PC-9 (cell line): ENCODE measurements around the gene CCDC51. TPM values are rescaled to one million over a fixed set of nuclear protein-coding genes. Genes with fewer than 3 reads are reported as not detected.
A peak's percentile ranks its signal among the peaks of the same experiment; 100 is the strongest.
"Not testable (repeated sequence)": the region's sequence is repeated elsewhere in the genome, so short reads cannot be mapped to it uniquely, and the experiment has no call there.

Experiments
- BruUV-seq: library from RNA; stranded (reverse); fragments of 400-500 nt; replicated peaks from 2 replicates; lab custom pipeline; 2021; lab: Mats Ljungman, UMichigan
- CTCF ChIA-PET: fragments of 300-600 bp; sonication (Branson Sonifier 250); formaldehyde crosslinking; loops from one replicate; lab custom pipeline; 2022; ENCODE audit warnings: antibody characterized with exemption; lab: Charles Lee
- POLR2A ChIA-PET: fragments of 300-600 bp; sonication (Branson Sonifier 250); formaldehyde crosslinking; loops from one replicate; lab custom pipeline; 2022; ENCODE audit warnings: antibody characterized with exemption; ENCODE audit not compliant: unreplicated experiment; lab: Charles Lee
- DNase-seq, 2 experiments: peaks; one replicate each; pipeline versions ENCODE4 v3.0.0 to v3.0.0-alpha.2; 2015 to 2022; ENCODE audit warnings: mixed read lengths in 1 of 2
- H2AFZ ChIP-seq: fragments of 200-600 bp; sonication (generic); 2 replicates; pipeline ENCODE4 v1.8.1; 2017; ENCODE audit warnings: antibody characterized with exemption
- H3F3A ChIP-seq: fragments of 200-600 bp; sonication (generic); 2 replicates; pipeline ENCODE4 v1.8.1; 2017; ENCODE audit warnings: antibody characterized with exemption, mild to moderate bottlenecking, low read depth; ENCODE audit not compliant: insufficient read depth
- H3K27ac ChIP-seq: fragments of 200-600 bp; sonication (generic); 2 replicates; pipeline ENCODE4 v1.6.1; 2016; ENCODE audit warnings: mixed run types
- H3K27me3 ChIP-seq: fragments of 200-600 bp; sonication (generic); 2 replicates; pipeline ENCODE4 v1.6.1; 2016; ENCODE audit warnings: low read depth, mixed run types; ENCODE audit not compliant: insufficient read depth
- H3K36me3 ChIP-seq: fragments of 200-600 bp; sonication (generic); 2 replicates; pipeline ENCODE4 v1.6.1; 2016; ENCODE audit warnings: low read depth, mixed run types
- H3K4me1 ChIP-seq: fragments of 200-600 bp; sonication (generic); replicated peaks from 2 replicates; pipeline ENCODE4 v1.6.1; 2016; ENCODE audit warnings: mixed run types; ENCODE audit not compliant: insufficient read depth
- H3K4me2 ChIP-seq: fragments of 200-600 bp; sonication (generic); 2 replicates; pipeline ENCODE4 v1.6.1; 2017; ENCODE audit warnings: mixed run types
- H3K4me3 ChIP-seq: fragments of 200-600 bp; sonication (generic); 2 replicates; pipeline ENCODE4 v1.6.1; 2016; ENCODE audit warnings: mixed run types
- H3K79me2 ChIP-seq: fragments of 200-600 bp; sonication (generic); 2 replicates; pipeline ENCODE4 v1.6.1; 2017; ENCODE audit warnings: low read depth, mixed run types
- H3K9me2 ChIP-seq: fragments of 200-600 bp; sonication (generic); 2 replicates; pipeline ENCODE4 v1.8.1; 2017; ENCODE audit warnings: mild to moderate bottlenecking; ENCODE audit not compliant: insufficient read depth
- H3K9me3 ChIP-seq: fragments of 200-600 bp; sonication (generic); 2 replicates; pipeline ENCODE4 v1.8.1; 2016; ENCODE audit warnings: low read depth; ENCODE audit not compliant: insufficient read depth
- H4K20me1 ChIP-seq: fragments of 200-600 bp; sonication (generic); 2 replicates; pipeline ENCODE4 v1.8.1; 2017; ENCODE audit not compliant: insufficient read depth
- EZH2 ChIP-seq: fragments of 200-600 bp; sonication (generic); IDR thresholded peaks from 2 replicates; pipeline ENCODE4 v1.8.0; 2017; ENCODE audit warnings: antibody characterized with exemption, low read depth
- intact Hi-C: fragments of 100-400 bp; cut with micrococcal nuclease; formaldehyde crosslinking; loops from one replicate; pipeline ENCODE4 v1.10.0; 2022; ENCODE audit not compliant: unreplicated experiment
- total RNA-seq: library from RNA; stranded (reverse); gene quantifications from 2 replicates; pipeline ENCODE4 v1.2.3, GENCODE V29; 2021
- TF ChIP-seq, protein P1 (sequence below): fragments of 200-600 bp; sonication (generic); conservative IDR thresholded peaks from 2 replicates; pipeline ENCODE4 v1.6.1; 2017; ENCODE audit warnings: mixed run types, antibody characterized with exemption, mild to moderate bottlenecking, moderate library complexity

CCDC51 gene
- total RNA-seq, 1 experiment from 2014 or later, result 28.5 TPM

GRCh38 chr3:48465237-48465530 is 25.3 kb upstream of the CCDC51 start:
- no peak overlapping the region for H2AFZ ChIP-seq
- intact Hi-C loops, result loop anchor here (1.0 to 5.0 kb wide), 7 partner anchors 8 to 220 kb away; partner anchors contain the start of genes COL7A1 and NCKIPSD
- H3K9me2 ChIP-seq, result no peaks in the 10 kb centered on the region
- H4K20me1 ChIP-seq, result no peaks in the 10 kb centered on the region
- H3K9me3 ChIP-seq, result no peaks in the 10 kb centered on the region
- peaks cover 18% of the 10 kb centered on the region for H3K4me1 ChIP-seq
- peaks cover 5% of the 10 kb centered on the region; the same call in 1 of the 2 replicates for H3F3A ChIP-seq
- CTCF ChIA-PET, result interaction anchor here (1.0 kb wide), 1 partner anchor 84 kb away, joined by 3 read pairs; no protein-coding TSS in a partner anchor
- POLR2A ChIA-PET, result interaction anchor here (0.7 kb wide), 1 partner anchor 89 kb away, joined by 3 read pairs; no protein-coding TSS in a partner anchor
- no peaks in the 10 kb centered on the region for H3K27me3 ChIP-seq
- no peak overlapping the region for H3K4me3 ChIP-seq
- TF ChIP-seq, protein P1, sequence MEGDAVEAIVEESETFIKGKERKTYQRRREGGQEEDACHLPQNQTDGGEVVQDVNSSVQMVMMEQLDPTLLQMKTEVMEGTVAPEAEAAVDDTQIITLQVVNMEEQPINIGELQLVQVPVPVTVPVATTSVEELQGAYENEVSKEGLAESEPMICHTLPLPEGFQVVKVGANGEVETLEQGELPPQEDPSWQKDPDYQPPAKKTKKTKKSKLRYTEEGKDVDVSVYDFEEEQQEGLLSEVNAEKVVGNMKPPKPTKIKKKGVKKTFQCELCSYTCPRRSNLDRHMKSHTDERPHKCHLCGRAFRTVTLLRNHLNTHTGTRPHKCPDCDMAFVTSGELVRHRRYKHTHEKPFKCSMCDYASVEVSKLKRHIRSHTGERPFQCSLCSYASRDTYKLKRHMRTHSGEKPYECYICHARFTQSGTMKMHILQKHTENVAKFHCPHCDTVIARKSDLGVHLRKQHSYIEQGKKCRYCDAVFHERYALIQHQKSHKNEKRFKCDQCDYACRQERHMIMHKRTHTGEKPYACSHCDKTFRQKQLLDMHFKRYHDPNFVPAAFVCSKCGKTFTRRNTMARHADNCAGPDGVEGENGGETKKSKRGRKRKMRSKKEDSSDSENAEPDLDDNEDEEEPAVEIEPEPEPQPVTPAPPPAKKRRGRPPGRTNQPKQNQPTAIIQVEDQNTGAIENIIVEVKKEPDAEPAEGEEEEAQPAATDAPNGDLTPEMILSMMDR, result no peak
- no peak for TF ChIP-seq EZH2
- H3K79me2 ChIP-seq, result peaks cover 20% of the 10 kb centered on the region
- peak overlapping the region; percentile 99 for H3K27ac ChIP-seq
- H3K4me2 ChIP-seq, result peak overlapping the region; percentile 50
- no peak for DNase-seq
- no peaks in the 10 kb centered on the region for H3K36me3 ChIP-seq
- no TSS peak for BruUV-seq

GRCh38 chr3:48464713-48465221 is 24.8 kb upstream of the CCDC51 start:
- peak overlapping the region; percentile 99 for H3K27ac ChIP-seq
- no peaks in the 10 kb centered on the region for H3K36me3 ChIP-seq
- no peak overlapping the region for H2AFZ ChIP-seq

GRCh38 chr3:48463703-48464102 is 23.8 kb upstream of the CCDC51 start:
- intact Hi-C loops, result no loop called here
- BruUV-seq, result no TSS peak
- no peak for DNase-seq

More at GRCh38 chr3:48464713-48465221, 24.8 kb upstream of the CCDC51 start:
- intact Hi-C loops, result loop anchor here (1.0 to 5.0 kb wide), 7 partner anchors 9 to 221 kb away; partner anchors contain the start of genes COL7A1 and NCKIPSD
- Histone ChIP-seq H3F3A (peaks cover 5% of the 10 kb centered on the region; the same call in 1 of the 2 replicates), H4K20me1 (no peaks in the 10 kb centered on the region), H3K9me2 (no peaks in the 10 kb centered on the region), H3K27me3 (no peaks in the 10 kb centered on the region), H3K9me3 (no peaks in the 10 kb centered on the region), H3K79me2 (peaks cover 20% of the 10 kb centered on the region), H3K4me1 (peaks cover 14% of the 10 kb centered on the region), H3K4me2 (peak overlapping the region; percentile 50; the same call in 1 of the 2 replicates), H3K4me3 (no peak overlapping the region)
- ChIA-PET POLR2A (interaction anchor here (0.5 to 0.7 kb wide), 2 partner anchors 10 to 89 kb away, joined by 3 to 6 read pairs; no protein-coding TSS in a partner anchor), CTCF (no interaction called here)
- TF ChIP-seq, protein P1, result no peak
- TF ChIP-seq EZH2, result no peak
- no peak for DNase-seq
- BruUV-seq, result no TSS peak

GRCh38 chr3:48461767-48462166 is 21.8 kb upstream of the CCDC51 start:
- H3K9me3 ChIP-seq, POLR2A ChIA-PET, BruUV-seq, H3F3A ChIP-seq, H3K79me2 ChIP-seq, H3K4me3 ChIP-seq, H4K20me1 ChIP-seq, H2AFZ ChIP-seq, H3K4me2 ChIP-seq, H3K36me3 ChIP-seq, intact Hi-C loops, DNase-seq, H3K27ac ChIP-seq, CTCF ChIA-PET, H3K4me1 ChIP-seq, H3K27me3 ChIP-seq, H3K9me2 ChIP-seq: not testable (repeated sequence)

More at GRCh38 chr3:48463703-48464102, 23.8 kb upstream of the CCDC51 start:
- TF ChIP-seq, protein P1, result no peak
- no peak for TF ChIP-seq EZH2
- H2AFZ ChIP-seq, result no peak overlapping the region
- H3F3A ChIP-seq, result peaks cover 5% of the 10 kb centered on the region; the same call in 1 of the 2 replicates
- H3K79me2 ChIP-seq, result peaks cover 20% of the 10 kb centered on the region
- peaks cover 14% of the 10 kb centered on the region for H3K4me1 ChIP-seq
- H3K36me3 ChIP-seq, result no peaks in the 10 kb centered on the region
- H3K27me3 ChIP-seq, result no peaks in the 10 kb centered on the region
- ChIA-PET CTCF (interaction anchor here (0.5 to 0.6 kb wide), 2 partner anchors 18 to 86 kb away, joined by 6 to 10 read pairs; no protein-coding TSS in a partner anchor), POLR2A (interaction anchor here (0.6 kb wide), 2 partner anchors 28 to 557 kb away, joined by 3 read pairs; no protein-coding TSS in a partner anchor)
- no peak overlapping the region for H3K27ac ChIP-seq
- no peak overlapping the region for H3K4me3 ChIP-seq
- no peaks in the 10 kb centered on the region for H4K20me1 ChIP-seq
- no peaks in the 10 kb centered on the region for H3K9me2 ChIP-seq
- H3K4me2 ChIP-seq, result no peak overlapping the region
- H3K9me3 ChIP-seq, result no peaks in the 10 kb centered on the region
